Lower leg skin (tissue), 4 donors: ENCODE data around the gene KATNAL2. TPM values are rescaled to one million over a fixed set of nuclear protein-coding genes. Genes with fewer than 3 reads are reported as not detected.

ENCODE experiments used
- DNase-seq, 2 donors: peaks; one replicate each; pipeline ENCODE4 v3.0.0-alpha.2; 2019; ENCODE audit warnings: low spot score in 2 of 2
- H3K4me3 ChIP-seq: fragments of 200-600 bp; sonication (generic); 2 replicates; pipeline ENCODE4 v1.5.1; 2017; ENCODE audit warnings: mild to moderate bottlenecking, low read depth; ENCODE audit not compliant: poor library complexity, severe bottlenecking
- POLR2A ChIP-seq, 2 donors: fragments of 450-650 bp; IDR thresholded peaks; one replicate each; pipeline ENCODE4 v1.6.1; 2016 to 2017; ENCODE audit warnings: antibody characterized with exemption in 2 of 2, mild to moderate bottlenecking in 1 of 2, moderate library complexity in 1 of 2
- WGBS, 2 donors: methylation state at CpG; one replicate each; pipeline ENCODE4 v1.1.5; 2018; 5-methylcytosine and 5-hydroxymethylcytosine counted together
- intact Hi-C: fragments of 100-400 bp; cut with DNase I; formaldehyde crosslinking; loops from one replicate; pipeline ENCODE4 v1.15.0; 2023; ENCODE audit warnings: low total_unique reads
- total RNA-seq, 4 donors: library from RNA; depleted of rRNA; stranded (reverse); fragments of >200 nt; gene quantifications; one replicate each; pipeline ENCODE4 v1.1.0, GENCODE V29; 2016
- TF ChIP-seq, protein P1 (sequence below), 3 donors: fragments of 450-650 bp; IDR thresholded peaks; one replicate each; pipeline ENCODE4 v1.5.1; 2016; ENCODE audit warnings: antibody characterized with exemption in 3 of 3, mild to moderate bottlenecking in 3 of 3, moderate library complexity in 2 of 3

The KATNAL2 gene
- total RNA-seq, 4 donors from 2014 or later, result 1.1 to 5.6 (median 4.5) TPM

GRCh38 chr18:46888965-46889364, 28.4 kb upstream of the KATNAL2 start:
- intact Hi-C loops, result no loop called here
- H3K4me3 ChIP-seq, result no peak overlapping the region
- no peak for TF ChIP-seq POLR2A (IDR thresholded peaks at IDR 0.05)
- TF ChIP-seq, protein P1, sequence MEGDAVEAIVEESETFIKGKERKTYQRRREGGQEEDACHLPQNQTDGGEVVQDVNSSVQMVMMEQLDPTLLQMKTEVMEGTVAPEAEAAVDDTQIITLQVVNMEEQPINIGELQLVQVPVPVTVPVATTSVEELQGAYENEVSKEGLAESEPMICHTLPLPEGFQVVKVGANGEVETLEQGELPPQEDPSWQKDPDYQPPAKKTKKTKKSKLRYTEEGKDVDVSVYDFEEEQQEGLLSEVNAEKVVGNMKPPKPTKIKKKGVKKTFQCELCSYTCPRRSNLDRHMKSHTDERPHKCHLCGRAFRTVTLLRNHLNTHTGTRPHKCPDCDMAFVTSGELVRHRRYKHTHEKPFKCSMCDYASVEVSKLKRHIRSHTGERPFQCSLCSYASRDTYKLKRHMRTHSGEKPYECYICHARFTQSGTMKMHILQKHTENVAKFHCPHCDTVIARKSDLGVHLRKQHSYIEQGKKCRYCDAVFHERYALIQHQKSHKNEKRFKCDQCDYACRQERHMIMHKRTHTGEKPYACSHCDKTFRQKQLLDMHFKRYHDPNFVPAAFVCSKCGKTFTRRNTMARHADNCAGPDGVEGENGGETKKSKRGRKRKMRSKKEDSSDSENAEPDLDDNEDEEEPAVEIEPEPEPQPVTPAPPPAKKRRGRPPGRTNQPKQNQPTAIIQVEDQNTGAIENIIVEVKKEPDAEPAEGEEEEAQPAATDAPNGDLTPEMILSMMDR (IDR thresholded peaks at IDR 0.05), result no peak
- no peak for DNase-seq
- 100% methylated on average over 1 of the region's 1 CpG for WGBS, 2 donors

DNA sequence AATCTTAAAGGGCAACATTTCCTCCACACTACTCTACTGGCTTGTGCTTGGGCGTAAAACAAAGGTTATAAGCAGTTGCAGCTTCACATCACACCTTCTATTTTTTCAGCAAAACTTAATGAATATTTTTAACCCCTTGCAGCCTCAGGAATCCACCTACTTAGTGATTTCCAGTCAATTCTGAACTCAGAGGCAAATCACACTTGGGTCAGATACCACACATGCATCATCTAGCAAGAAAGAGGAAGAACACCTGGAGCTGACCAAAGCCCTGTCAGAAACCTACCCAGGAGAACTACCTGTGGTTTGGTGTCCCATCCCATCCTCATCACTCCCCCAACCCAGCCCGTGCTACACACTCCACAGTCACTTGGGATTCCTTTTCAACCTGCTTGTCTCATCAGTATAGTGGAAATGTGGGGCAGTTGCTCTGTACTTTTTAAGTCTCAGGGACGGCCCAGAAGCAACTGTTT, 25.6 kb upstream of the KATNAL2 start:
- WGBS, 2 donors, result 85 to 87% methylated on average over 3 of the region's 3 CpGs
- intact Hi-C loops, result no loop called here
- no peak for DNase-seq
- H3K4me3 ChIP-seq, result no peak overlapping the region
- TF ChIP-seq POLR2A (IDR thresholded peaks at IDR 0.05), result no peak
- TF ChIP-seq, protein P1 (IDR thresholded peaks at IDR 0.05), result no peak

- H3K4me3 ChIP-seq, result no peak overlapping the region
- DNase-seq, result no peak
- WGBS, 2 donors, result 98% methylated on average over 1 of the region's 1 CpG
- intact Hi-C loops, result no loop called here
- TF ChIP-seq, protein P1 (IDR thresholded peaks at IDR 0.05), result no peak
- no peak for TF ChIP-seq POLR2A (IDR thresholded peaks at IDR 0.05)
Observed at GRCh38 chr18:46892842-46893241, 24.6 kb upstream of the KATNAL2 start.

DNA sequence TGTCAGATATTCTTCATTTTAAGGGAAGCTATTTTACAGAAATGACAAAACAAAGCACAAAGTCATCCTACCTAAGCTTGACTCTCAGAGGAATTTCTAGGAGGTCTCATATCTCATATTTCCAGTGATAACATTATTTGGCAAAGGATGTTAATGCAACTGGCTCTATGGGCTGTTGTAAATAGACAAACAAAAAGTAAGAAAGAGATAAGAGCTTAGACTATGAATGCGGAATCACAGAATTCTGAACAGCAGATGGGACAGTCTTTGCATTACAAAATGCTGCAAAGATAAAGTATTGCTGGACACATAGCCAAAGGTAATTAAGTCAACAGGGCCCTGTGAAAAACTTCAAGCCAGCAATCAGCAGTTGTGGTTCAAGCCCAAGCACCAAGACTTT, 24.0 kb upstream of the KATNAL2 start:
- intact Hi-C loops, result no loop called here
- TF ChIP-seq, protein P1 (IDR thresholded peaks at IDR 0.05), result no peak
- TF ChIP-seq POLR2A (IDR thresholded peaks at IDR 0.05), result no peak
- WGBS, 2 donors, result 97% methylated on average over 1 of the region's 1 CpG
- DNase-seq, result no peak
- H3K4me3 ChIP-seq, result no peak overlapping the region

GRCh38 chr18:46894124-46894523, 23.3 kb upstream of the KATNAL2 start:
- no peak for TF ChIP-seq POLR2A (IDR thresholded peaks at IDR 0.05)
- TF ChIP-seq, protein P1 (IDR thresholded peaks at IDR 0.05), result no peak
- 96% methylated on average over 2 of the region's 2 CpGs for WGBS, 2 donors
- H3K4me3 ChIP-seq, result no peak overlapping the region
- intact Hi-C loops, result no loop called here
- DNase-seq, result no peak

DNA sequence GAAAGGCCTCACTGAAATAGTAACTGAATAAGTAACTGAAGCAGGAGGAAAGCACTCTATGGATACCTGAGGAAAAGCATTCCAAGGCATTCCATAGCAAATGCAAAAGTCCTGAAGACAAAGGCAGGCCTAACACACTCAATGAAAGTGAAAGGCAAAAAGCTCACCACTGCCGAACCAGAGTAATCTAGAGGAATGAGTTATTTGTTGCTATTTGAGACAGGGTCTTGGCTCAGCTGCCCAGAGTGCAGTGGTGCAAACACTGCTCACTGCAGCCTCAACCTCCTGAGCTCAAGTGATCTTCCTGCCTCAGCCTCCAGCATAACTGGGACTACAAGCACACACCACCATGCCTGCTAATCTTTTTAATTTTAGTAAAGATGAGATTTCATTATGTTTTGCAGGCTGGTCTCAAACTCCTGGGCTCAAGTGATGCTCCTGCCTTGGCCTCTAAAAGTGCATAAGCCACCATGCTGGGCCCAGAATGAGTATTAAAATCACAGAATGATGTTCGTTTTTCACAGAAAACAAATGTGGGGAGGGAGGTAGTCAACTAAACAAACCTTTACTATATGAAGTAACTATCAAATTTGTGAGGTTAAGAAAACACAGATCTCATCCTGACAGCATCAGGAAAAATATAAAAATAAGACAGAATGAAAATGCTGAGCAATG, 18.0 kb upstream of the KATNAL2 start:
- WGBS, 2 donors, result 82 to 89% methylated on average over 2 of the region's 2 CpGs

More for the DNA sequence above, 18.0 kb upstream of the KATNAL2 start:
- H3K4me3 ChIP-seq, result no peak overlapping the region
- intact Hi-C loops, result no loop called here
- DNase-seq, result no peak
- TF ChIP-seq POLR2A (IDR thresholded peaks at IDR 0.05), result no peak
- TF ChIP-seq, protein P1 (IDR thresholded peaks at IDR 0.05), result no peak
